Heart right ventricle (tissue), 16 donors: Measurements from ENCODE around the gene ANO10. TPM values are rescaled to one million over a fixed set of nuclear protein-coding genes. Genes with fewer than 3 reads are reported as not detected.
A peak's percentile ranks its signal among the peaks of the same experiment; 100 is the strongest.

Experiments
- ATAC-seq, 8 donors: fragments of 200-7000 bp; cut with Tn5 transposase; one replicate each; pipeline ENCODE4 v1.9.1; 2020; ENCODE audit warnings: mild to moderate bottlenecking in 8 of 8, moderate library complexity in 8 of 8, moderate number of reproducible peaks in 1 of 8
- DNase-seq, 2 donors: peaks; one replicate each; pipeline ENCODE4 v3.0.0-alpha.2; 2020
- H3K27ac ChIP-seq, 10 donors: fragments of 200-600 bp; sonication (generic) in 2 of 10; one replicate each; pipeline versions ENCODE4 v1.5.0 to v1.8.0; 2020 to 2022; ENCODE audit warnings: mild to moderate bottlenecking in 3 of 10
- H3K27me3 ChIP-seq, 7 donors: fragments of 200-600 bp; one replicate each; pipeline ENCODE4 v1.8.0; 2021 to 2022; ENCODE audit warnings: mild to moderate bottlenecking in 2 of 7
- H3K36me3 ChIP-seq, 9 donors: fragments of 200-600 bp; sonication (generic) in 1 of 9; one replicate each; pipeline versions ENCODE4 v1.5.0 to v1.8.0; 2020 to 2022; ENCODE audit warnings: mild to moderate bottlenecking in 2 of 9
- H3K4me1 ChIP-seq, 9 donors: fragments of 200-600 bp; sonication (generic) in 1 of 9; one replicate each; pipeline versions ENCODE4 v1.5.0 to v1.8.0; 2020 to 2022; ENCODE audit warnings: mild to moderate bottlenecking in 4 of 9
- H3K4me3 ChIP-seq, 10 donors: fragments of 200-600 bp; sonication (generic) in 2 of 10; one replicate each; pipeline versions ENCODE4 v1.5.0 to v1.8.0; 2020 to 2022; ENCODE audit warnings: mild to moderate bottlenecking in 7 of 10, moderate library complexity in 2 of 10
- H3K9me3 ChIP-seq, 11 donors: fragments of 200-600 bp in 10 of 11; sonication (generic) in 2 of 11; one replicate each; pipeline versions ENCODE4 v1.5.0 to v1.8.0; 2013 to 2022; ENCODE audit warnings: mild to moderate bottlenecking in 2 of 11, control low read depth in 1 of 11, moderate library complexity in 1 of 11
- WGBS, 2 donors: extraction: QIAGEN DNeasy Blood & Tissue Kit; methylation state at CpG; one replicate each; pipeline ENCODE4 v1.1.7; 2013; ENCODE audit warnings: inconsistent platforms in 1 of 2; 5-methylcytosine and 5-hydroxymethylcytosine counted together
- intact Hi-C, 10 donors: fragments of 100-400 bp; cut with DNase I; formaldehyde crosslinking; loops; one replicate each; pipeline versions ENCODE4 v1.11.1 to v1.14.2; 2022
- polyA plus RNA-seq, 2 donors: library from polyadenylated mRNA; stranded (reverse); fragments of 200-250 nt; gene quantifications; one replicate each; pipeline ENCODE4 v1.2.3, GENCODE V29; 2013
- total RNA-seq, 10 donors: library from RNA; stranded (reverse); fragmentation: NEBNext Ultra II Directional in 3 of 10; extraction: Animal tissue kit (Norgen Biotek cat#: 25700) in 3 of 10; gene quantifications; one replicate each; pipeline versions ENCODE4 v1.2.1 to v1.2.4, GENCODE V29; 2021 to 2023
- TF ChIP-seq, protein P1 (sequence below), 9 donors: fragments of 200-600 bp; sonication (generic) in 2 of 9; IDR thresholded peaks; one replicate each; pipeline versions ENCODE4 v1.5.0 to v1.8.0; 2021 to 2022; ENCODE audit warnings: antibody characterized with exemption in 9 of 9, mild to moderate bottlenecking in 5 of 9, moderate library complexity in 1 of 9
- donor health status: Arrhythmogenic right ventricular cardiomyopathy.
- donor health status: ischemic (EF 13 %, LVEDD 7.1; RV severe dilation, severe dysfunction).
- donor health status: healthy with polysubstance abuse.
- donor health status: DM: no; HTN: yes; CAD: no.
- donor health status: DM: no; HTN: no; CAD: no.
- donor health status: ischemic (EF 25% LVEDD 6.9; RV normal size, moderate dysfunction).
- donor health status: ischemic (EF 25% LVEDD 5.7; RV mildly dilated, moderate dysfunction).
- donor health status: healthy.
- donor health status: DM: yes; HTN: yes; CAD: no.
- donor health status: Ischemic cardiomyopathy.
- donor health status: ischemic (EF 35%, LVEDD 5.7; RV mildly dilated, moderate dysfunction).
- donor health status: nonischemic (EF 11% LVEDD 7.7; RV severe dilation, severe dysfunction).
- donor health status: DM: yes; HTN: yes; CAD: no.
- donor health status: PGD.
- donor health status: ischemic (EF 29% LVEDD 5.4; RV normal size, mild dysfunction).
- donor health status: nonischemic (EF 23%, LVEDD 6.1; RV moderate dilation, normal function).

Gene ANO10
- total and polyA plus RNA-seq, 12 donors = 7.1 to 24.2 (median 13.3) TPM

DNA sequence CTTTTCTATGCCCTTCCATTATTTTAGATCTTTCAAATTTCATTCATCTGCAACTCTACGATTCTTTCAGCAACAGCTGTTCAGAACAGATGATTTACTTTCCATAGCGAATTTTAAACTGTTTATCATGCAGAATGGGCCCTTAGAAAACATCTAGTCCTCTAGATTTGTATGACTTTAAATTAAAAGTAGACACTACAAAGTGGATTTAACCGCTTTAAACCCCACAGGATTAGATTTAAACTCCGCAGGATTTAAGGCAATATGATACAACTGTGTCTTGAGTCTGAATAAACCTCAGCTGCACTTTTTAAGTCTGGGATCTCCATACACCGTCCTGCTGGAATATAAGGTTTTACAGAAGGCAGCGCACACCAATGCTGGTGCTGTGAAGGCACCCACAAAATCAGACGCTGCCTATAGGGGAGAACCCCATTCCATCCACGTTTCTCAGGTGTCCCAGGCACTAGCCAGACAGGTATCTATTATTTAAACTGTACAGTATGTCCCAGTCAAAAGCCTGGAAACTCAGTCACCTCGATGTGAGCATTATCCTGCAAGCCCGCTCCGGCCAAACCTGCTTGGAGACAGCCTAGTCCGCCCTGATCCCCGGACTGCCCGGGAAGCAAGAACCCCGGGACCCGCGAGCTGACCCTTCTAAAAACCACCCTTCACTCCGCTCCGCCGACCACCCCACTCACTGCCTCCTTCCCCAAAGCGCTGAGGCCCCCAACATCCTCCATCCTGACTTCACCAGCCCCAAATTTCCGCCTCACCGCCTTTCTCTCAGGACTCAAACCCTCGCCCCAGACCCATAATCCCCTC is 768 bp downstream of the ANO10 start:
- ATAC-seq (peak in 1 of 8 donors; percentile 1), DNase-seq (no peak)
- Histone ChIP-seq H3K9me3 (no peaks in the 10 kb centered on the region), H3K27me3 (no peaks in the 10 kb centered on the region), H3K27ac (peak overlapping the region in 9 of 10 donors; percentile 63 to 89 (median 81)), H3K4me3 (peak overlapping the region; percentile 64 to 97 (median 88)), H3K36me3 (no peaks in the 10 kb centered on the region), H3K4me1 (peaks cover 0 to 19% (median 12%) of the 10 kb centered on the region in 9 donors)
- TF ChIP-seq, protein P1, sequence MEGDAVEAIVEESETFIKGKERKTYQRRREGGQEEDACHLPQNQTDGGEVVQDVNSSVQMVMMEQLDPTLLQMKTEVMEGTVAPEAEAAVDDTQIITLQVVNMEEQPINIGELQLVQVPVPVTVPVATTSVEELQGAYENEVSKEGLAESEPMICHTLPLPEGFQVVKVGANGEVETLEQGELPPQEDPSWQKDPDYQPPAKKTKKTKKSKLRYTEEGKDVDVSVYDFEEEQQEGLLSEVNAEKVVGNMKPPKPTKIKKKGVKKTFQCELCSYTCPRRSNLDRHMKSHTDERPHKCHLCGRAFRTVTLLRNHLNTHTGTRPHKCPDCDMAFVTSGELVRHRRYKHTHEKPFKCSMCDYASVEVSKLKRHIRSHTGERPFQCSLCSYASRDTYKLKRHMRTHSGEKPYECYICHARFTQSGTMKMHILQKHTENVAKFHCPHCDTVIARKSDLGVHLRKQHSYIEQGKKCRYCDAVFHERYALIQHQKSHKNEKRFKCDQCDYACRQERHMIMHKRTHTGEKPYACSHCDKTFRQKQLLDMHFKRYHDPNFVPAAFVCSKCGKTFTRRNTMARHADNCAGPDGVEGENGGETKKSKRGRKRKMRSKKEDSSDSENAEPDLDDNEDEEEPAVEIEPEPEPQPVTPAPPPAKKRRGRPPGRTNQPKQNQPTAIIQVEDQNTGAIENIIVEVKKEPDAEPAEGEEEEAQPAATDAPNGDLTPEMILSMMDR (IDR thresholded peaks at IDR 0.05) = no peak
- 14 to 15% methylated on average over 24 of the region's 24 CpGs for WGBS, 2 donors
- intact Hi-C loops = loop anchor here in 6 of 10 donors (2.0 to 10.0 kb wide), 5 partner anchors 66 to 336 kb away; partner anchors contain the start of genes ABHD5 (in 3 of the 6) and SNRK (in 1 of the 6)

DNA sequence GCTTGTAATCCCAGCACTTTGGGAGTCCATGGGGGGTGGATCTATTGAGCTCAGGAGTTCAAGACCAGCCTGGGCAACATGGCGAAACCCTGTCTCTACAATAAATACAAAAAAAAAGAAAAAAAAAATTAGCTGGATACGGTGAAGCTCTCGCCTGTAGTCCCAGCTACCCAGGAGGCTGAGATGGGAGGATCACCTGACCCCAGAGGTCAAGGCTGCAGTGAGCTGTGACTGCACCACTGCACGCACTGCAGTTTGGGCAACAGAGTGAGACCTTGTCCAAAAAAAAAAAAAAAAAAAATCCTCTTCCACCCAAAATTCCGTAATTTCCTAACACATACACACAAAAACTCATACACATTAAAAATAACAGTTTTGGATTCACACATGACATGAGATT is 2.2 kb downstream of the ANO10 start:
- TF ChIP-seq, protein P1 (IDR thresholded peaks at IDR 0.05) = no peak
- ATAC-seq (no peak), DNase-seq (no peak)
- Histone ChIP-seq H3K27me3 (no peaks in the 10 kb centered on the region), H3K36me3 (no peaks in the 10 kb centered on the region), H3K27ac (no peak overlapping the region), H3K9me3 (no peaks in the 10 kb centered on the region), H3K4me3 (no peak overlapping the region), H3K4me1 (peaks cover 0 to 19% (median 12%) of the 10 kb centered on the region in 9 donors)
- intact Hi-C loops = loop anchor here in 1 of 10 donors (10.0 kb wide), 1 partner anchor 65 kb away; no protein-coding TSS in a partner anchor
- WGBS, 2 donors = 93 to 96% methylated on average over 5 of the region's 5 CpGs

DNA sequence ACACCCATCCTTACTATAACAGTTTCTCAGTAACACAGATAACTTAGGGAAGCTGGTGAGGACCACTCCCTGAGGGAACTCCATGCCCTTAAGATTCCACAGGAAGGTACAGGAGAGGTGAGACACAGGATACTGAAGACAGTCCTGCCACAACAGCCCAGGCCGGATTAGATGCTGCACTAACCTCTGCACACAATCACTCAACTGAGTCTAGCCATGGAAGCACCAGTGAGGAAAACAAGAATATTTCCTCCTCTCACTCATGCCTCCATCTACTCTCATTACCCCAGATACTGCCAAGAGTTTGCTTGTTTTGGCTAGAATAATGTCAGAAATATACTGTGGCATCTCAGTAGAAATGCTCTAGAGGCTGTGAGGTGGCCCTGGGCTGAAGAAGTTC is 3.7 kb downstream of the ANO10 start:
- ATAC-seq = no peak
- H3K27me3 ChIP-seq = no peaks in the 10 kb centered on the region
- TF ChIP-seq, protein P1 (IDR thresholded peaks at IDR 0.05) = no peak
- WGBS, 2 donors = 77 to 83% methylated on average over 1 of the region's 1 CpG
- no peak overlapping the region for H3K27ac ChIP-seq
- H3K4me3 ChIP-seq = no peak overlapping the region
- no peaks in the 10 kb centered on the region for H3K36me3 ChIP-seq
- DNase-seq = no peak
- H3K9me3 ChIP-seq = peaks cover 0 to 2% (median 0%) of the 10 kb centered on the region in 11 donors
- H3K4me1 ChIP-seq = peaks cover 0 to 19% (median 12%) of the 10 kb centered on the region in 9 donors
- intact Hi-C loops = loop anchor here in 1 of 10 donors (10.0 kb wide), 1 partner anchor 67 kb away; no protein-coding TSS in a partner anchor

DNA sequence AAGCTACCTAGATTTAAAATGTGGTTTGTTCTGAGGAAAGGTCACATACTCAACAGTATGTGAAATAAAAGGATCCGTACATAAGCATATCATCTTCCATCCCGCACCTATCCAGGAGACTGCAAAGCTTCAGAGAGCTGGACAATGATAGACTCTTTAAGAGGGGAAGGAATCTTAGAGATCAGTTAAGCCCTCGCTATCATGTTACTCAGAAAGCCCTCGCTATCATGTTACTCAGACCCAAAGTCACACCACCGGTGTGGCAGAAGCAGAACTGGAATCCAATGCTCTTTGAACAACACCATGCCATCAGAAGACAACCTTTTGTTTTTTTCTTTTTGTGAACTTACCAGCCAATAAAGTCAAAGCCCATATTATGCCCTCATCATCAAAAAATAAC is 5.8 kb downstream of the ANO10 start:
- TF ChIP-seq, protein P1 (IDR thresholded peaks at IDR 0.05) = no peak
- 91 to 92% methylated on average over 5 of the region's 5 CpGs for WGBS, 2 donors
- intact Hi-C loops = loop anchor here in 1 of 10 donors (10.0 kb wide), 1 partner anchor 69 kb away; no protein-coding TSS in a partner anchor
- H3K36me3 ChIP-seq = no peaks in the 10 kb centered on the region
- no peaks in the 10 kb centered on the region for H3K27me3 ChIP-seq
- no peak overlapping the region for H3K27ac ChIP-seq
- peaks cover 0 to 2% (median 0%) of the 10 kb centered on the region in 11 donors for H3K9me3 ChIP-seq
- peaks cover 0 to 9% (median 4%) of the 10 kb centered on the region in 9 donors for H3K4me1 ChIP-seq
- DNase-seq (no peak), ATAC-seq (no peak)
- H3K4me3 ChIP-seq = no peak overlapping the region
